DND-41 (cell line): ENCODE measurements around the gene SUCO.
"Not testable (repeated sequence)": the region's sequence is repeated elsewhere in the genome, so short reads cannot be mapped to it uniquely, and the experiment has no call there.

Experiments used
- CTCF ChIP-seq: IDR thresholded peaks from 2 replicates; pipeline ENCODE4 v1.5.1; 2012; ENCODE audit warnings: borderline replicate concordance, low read length, moderate library complexity, mild to moderate bottlenecking; ENCODE audit not compliant: poor library complexity, severe bottlenecking; ENCODE audit errors: extremely low read depth
- EZH2 ChIP-seq: IDR thresholded peaks from 3 replicates; pipeline ENCODE4 v1.6.1; 2012; ENCODE audit warnings: borderline replicate concordance, low read depth, mild to moderate bottlenecking, moderate library complexity, low read length, inconsistent platforms; ENCODE audit not compliant: severe bottlenecking

GRCh38 chr1:172496127-172496526 is 36.8 kb upstream of the SUCO start:
- not testable (repeated sequence) for TF ChIP-seq CTCF, EZH2
